GM18502 (cell line): ENCODE measurements around the gene GPR137C.
"Not testable (repeated sequence)": the region's sequence is repeated elsewhere in the genome, so short reads cannot be mapped to it uniquely, and the experiment has no call there.

ENCODE experiments used
- ATAC-seq: cut with Tn5 transposase; IDR thresholded peaks from one replicate; pipeline ENCODE4 v1.9.1; 2021; ENCODE audit warnings: mild to moderate bottlenecking; ENCODE audit not compliant: unreplicated experiment, poor library complexity

Gene GPR137C

DNA sequence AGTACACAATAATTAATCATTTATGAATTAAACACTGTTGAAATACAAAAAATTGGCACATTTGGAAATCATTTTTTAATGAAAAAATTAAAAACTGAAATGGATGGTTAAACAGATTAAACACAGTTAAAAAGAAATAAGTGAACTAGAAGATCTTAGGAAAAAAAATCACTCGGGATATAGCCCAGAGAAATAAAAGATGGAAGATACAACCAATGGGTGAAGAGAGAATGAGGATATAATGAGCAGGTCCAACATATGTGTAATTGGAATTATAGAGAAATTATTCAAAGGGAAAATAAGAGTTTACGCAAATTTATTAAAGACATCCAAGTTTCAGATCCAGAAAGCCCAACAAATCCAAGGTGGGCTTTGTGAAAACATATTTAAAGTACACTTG lies 6.1 kb downstream of the GPR137C start:
- no peak for ATAC-seq

DNA sequence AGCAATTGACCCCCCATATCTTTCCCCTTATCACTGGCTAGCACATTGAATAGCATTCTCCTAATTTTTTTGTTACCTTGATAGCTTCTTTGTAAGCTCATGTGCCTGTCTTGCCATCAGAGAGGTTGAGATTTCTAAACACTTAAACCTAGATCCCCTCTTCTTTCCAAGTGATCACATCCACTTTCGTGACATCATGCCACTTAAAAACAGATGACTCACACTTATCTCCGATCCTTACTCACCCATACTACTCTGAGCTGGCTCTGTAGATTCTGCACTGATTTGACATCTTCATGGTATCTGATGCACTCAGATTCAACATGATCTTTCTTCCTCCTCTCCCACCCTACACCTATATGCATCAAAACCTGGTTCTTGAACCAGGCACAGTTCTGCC lies 10.5 kb downstream of the GPR137C start:
- no peak for ATAC-seq

DNA sequence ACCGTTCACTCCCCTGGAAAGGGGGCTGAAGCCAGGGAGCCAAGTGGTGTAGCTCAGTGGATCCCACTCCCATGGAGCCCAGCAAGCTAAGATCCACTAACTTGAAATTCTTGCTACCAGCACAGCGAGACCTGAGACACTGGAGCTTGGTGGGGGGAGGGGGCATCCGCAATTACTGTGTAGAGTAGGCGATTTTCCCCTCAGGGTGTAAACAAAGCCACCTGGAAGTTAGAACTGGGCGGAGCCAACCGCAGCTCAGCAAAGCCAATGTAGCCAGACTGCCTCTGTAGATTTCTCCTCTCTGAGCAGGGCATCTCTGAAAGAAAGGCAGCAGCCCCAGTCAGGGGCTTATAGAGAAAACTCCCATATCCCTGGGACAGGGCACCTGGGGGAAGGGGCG lies 15.8 kb downstream of the GPR137C start:
- ATAC-seq: not testable (repeated sequence)

DNA sequence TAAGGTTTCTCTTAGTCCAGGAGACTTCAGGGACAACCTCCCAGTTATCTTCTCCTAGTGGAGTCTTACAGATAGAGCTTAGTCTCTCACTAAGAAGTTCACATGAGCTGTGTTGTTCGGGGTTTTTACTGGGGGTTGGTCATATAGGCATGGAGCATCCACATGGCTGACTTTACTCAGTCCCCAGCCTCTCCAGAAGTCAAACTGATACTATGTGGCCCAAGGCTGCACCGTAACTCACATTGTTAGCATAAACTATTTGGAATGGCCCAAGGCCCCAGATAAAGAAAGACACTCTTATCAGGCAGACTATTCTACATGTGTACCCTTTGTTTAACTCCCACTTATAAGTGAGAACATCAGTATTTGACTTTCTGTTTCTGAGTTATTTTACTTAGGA lies 23.2 kb downstream of the GPR137C start:
- no peak for ATAC-seq

DNA sequence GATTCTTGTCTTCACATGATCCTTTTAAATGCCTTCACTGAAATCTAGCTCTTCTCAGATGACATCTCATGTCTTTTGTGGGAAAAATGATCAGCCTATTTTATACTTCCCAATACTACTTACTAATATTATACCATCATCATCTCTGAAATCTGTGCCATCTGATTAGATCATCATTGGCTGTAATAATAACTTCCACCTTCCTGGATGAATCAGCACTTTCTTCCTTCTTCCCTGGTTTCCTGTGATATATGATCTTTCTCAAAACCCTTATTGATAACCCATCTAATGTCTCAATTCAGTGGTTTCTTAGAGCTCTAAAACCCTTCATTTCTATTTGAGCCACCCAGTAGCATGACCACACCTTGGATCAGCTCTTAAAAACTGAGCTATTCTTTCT lies 30.9 kb downstream of the GPR137C start:
- no peak for ATAC-seq

DNA sequence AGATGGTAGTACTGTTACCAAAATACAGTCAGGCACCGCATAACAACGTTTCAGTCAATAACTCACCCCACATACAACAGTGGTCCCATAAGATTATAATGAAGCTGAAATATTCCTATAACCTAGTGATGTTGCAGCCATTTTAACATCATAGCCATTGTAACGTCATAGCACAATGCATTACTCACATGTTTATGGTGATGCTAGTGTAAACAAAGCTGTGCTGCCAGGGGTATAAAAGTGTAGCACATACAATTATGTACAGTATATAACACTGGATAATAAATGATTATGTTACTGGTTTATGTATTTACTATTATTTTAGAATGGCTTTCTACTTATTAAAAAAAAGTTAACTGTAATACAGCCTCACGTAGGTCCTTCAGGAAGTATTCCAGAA lies 37.0 kb downstream of the GPR137C start:
- no peak for ATAC-seq

DNA sequence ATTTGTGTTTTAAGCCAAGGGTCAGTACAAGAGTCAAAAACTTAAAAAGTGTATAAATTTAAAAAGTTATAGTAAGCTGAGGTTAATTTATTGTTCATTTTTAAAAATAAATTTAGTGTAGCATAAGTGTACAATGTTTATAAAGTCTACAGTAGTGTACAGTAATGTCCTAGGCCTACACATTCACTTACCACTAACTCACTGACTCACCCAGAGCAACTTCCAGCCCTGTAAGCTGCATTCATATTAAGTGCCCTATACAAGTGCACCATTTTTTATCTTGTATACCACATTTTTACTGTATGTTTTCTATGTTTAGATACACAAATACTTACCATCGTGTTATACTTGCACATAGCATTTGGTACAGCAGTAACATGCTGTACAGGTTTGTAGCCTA lies 37.7 kb downstream of the GPR137C start:
- no peak for ATAC-seq

DNA sequence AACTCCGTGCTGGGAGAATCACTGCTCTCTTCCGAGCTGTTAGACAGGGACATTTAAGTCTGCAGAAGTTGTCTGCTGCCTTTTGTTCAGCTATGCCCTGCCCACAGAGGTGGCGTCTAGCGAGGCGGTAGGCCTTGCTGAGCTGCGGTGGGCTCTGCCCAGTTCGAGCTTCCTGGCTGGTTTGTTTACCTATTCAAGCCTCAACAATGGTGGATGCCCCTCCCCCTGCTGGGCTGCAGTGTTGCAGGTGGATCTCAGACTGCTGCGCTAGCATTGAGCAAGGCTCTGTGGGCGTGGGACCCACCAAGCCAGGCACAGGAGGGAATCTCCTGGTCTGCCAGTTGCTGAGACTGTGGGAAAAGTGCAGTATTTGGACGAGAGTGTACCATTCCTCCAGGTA lies 43.7 kb downstream of the GPR137C start:
- no peak for ATAC-seq

DNA sequence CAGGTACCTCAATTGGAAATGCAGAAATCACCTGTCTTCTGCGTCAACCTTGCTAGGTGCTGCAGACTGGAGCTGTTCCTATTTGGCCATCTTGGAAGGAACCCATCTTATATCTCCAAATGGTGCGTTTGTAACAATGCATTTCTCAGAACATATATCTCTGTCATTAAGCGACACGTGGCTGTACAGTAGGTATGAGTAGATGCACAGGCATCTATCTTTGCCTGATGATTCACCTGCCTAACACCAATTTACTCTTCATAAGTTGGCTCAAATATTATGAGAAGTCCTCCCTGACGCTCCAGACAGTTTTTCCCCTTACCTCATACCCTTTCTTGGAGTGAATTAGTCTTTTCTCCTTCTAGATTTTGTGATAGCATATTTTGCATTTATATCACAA lies 44.2 kb downstream of the GPR137C start:
- no peak for ATAC-seq

DNA sequence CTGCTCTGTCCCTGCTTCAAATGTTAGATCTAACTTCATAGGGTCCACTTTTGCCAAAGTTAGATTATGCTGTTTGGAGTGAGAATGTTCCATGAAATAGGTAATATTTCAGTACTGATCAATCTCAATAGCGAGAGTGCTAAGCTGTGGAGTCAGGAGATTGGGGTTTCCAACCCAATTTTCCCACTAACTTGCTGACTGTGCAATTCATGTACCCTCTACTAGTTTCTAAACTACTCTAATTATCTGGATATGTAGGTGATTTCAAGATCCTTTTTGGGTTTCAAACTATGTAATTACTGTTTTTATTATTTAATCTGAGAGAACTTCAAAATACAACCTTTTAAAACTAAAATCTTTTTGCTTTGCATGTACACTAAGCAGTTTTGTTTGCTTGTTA lies 45.9 kb downstream of the GPR137C start:
- no peak for ATAC-seq

DNA sequence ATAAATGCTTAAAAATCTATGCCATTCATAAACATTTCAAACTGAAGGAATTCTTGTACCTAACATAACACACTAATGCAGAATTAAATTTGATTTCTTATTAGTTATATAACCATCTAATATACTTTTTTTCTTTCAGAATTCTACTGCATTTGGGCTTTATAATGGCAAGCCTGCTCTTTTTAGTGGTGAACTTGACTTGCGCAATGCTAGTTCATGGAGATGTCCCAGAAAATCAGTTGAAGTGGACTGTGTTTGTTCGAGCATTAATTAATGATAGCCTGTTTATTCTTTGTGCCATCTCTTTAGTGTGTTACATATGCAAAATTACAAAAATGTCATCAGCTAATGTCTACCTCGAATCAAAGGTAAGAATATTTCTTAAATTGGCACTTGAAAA lies 47.3 kb downstream of the GPR137C start:
- no peak for ATAC-seq

DNA sequence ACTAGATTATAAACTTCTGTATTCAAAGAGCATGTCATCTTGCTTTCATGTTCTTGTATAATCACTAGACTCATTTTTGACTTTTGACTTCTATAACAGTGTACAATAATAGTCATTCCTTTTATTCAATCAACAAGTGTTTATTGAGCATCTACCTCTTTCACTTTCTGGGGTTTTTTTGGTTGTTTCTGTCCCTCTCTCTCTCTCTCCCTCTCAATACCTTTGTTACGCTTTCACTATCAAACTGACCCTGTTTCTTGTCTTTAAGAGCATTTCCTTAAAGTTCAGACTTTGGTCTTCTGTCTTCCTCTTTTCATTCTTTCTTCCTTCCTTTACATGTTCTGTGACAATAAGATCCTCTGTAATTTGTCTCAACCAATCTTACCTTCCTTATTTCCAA lies 49.5 kb downstream of the GPR137C start:
- no peak for ATAC-seq

DNA sequence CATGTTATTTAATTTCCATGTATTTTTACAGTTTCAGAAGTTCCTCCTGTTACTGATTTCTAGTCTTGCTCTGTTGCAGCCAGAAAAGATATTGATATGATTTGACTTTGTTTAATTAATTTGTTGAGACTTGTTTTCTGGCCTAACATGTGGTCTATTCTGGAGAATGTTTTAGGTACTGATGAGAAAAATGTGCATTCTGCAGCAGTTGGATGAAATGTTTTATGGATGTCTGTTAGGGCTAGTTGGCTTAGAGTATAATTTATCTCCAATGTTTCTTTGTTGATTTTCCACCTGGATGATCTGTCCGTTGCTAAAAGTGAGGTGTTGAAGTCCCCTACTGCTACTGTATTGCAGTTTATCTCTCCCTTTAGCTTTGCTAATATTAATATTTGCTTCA lies 54.4 kb downstream of the GPR137C start:
- no peak for ATAC-seq

DNA sequence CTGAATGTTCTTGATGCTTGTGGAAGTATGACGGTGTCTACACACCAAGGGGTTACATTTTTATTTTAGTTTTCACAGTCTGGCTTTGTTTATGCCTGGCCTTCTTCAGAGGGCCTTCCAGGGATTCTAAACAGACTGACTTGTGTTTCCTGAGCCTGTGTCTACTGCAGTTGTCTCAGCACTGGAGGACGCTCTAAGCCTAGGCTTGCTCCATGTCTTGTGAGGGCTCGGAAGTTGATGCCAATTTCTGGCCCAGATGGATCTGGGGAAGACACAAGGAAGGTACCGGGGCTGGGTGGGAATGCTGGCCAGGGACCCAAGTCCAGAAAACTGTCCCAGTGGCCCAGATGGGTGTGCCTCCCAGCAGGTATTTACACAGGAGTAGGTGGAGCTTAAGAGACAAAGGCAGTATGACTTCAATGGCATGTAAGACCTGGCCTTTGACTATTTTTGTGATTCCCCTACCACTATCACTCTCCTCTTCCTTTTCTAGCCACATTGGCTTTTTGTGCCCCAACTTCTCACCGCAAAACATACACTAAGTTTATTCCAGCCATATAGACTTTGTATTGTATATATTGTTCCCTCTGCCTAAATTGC lies 56.9 kb downstream of the GPR137C start:
- no peak for ATAC-seq

DNA sequence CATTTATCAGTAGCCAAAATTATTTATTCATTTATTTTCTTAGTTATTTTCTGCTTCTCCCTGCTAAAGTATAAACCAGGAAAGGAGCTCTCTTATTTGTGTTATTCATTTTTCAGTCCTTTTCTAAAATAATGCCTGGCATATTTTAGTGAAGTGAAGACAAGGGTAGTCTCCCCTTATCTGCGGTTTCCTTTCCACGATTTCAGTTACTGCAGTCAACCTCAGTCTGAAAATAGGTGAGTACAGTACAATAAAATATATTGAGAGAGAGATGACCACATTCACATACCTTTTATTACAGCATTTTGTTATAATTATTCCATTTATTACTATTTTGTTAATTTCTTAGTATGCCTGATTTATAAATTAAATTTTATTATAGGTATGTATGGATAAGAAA lies 57.6 kb downstream of the GPR137C start:
- ATAC-seq: no peak

DNA sequence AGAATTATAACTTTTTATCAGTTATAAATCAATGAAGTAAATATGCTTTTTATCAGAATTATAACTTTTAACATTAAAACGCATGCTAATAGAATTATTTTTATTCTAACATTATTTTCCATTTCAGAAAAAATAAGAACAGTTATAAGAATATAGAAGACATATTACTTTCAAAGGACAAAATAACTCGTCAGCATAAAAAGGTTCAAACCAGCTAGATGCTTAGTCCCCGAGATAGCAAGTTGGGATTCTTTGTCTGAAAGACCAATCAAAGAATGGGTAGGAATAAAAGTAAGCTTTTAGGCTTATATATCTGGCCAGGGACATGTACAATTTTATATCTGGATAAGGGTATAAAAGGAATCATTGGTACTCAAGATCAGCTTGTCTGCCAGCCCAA lies 66.0 kb downstream of the GPR137C start:
- no peak for ATAC-seq

DNA sequence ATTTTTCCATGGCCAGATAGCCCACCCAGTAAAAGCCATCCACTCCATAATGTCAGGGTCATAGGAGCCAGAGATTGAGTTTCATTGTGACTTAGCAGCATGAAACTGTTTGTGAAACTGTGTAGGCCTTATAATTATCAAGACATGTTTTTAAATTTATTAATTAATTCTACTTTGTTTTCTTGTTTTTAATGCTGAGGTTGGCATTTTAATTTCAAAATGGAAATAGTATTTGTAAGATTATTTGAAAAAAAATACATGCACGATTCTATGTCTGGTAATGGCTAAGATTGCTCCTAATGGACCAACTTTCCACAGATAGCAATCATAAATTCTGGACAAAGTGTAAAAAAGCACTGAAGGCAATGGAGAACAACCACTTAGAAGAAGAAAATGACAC lies 67.1 kb downstream of the GPR137C start:
- ATAC-seq: no peak

DNA sequence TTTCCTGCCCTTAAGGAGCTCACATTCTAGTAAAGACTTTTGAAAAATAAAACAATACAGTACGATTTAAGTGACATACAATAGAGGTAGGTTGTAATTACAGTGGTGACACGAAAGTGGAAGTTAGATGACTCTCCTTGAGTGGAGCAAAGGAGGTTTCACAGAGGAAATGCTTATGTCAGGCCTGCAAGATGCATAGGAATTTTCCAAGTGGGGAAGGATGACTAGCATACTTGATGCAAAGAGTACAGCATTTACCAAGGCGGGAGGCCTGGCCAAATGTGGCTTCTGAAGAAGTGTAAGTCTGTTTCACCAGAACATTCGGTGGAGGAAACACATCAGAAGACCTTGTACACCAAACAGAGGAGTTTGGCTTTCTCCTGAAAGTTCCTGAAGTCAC lies 87.5 kb downstream of the GPR137C start:
- no peak for ATAC-seq

DNA sequence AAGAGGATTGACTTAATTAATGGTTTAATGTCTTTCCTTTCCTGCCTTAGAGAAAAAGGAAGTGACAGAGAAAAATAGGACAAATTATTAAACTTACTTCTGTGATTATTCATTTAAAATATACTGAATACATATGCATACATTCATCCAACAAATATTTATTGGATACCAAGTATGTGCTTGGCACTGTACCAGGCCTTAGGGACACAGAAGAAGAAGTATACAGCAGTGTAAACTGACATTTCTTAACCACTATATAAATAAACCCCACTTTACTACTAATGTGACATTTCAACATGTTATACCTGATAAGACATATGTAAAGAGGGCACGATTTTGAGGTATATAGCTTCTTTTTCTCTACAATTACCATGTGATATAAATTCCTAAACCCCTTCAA lies 89.1 kb downstream of the GPR137C start:
- ATAC-seq: no peak

DNA sequence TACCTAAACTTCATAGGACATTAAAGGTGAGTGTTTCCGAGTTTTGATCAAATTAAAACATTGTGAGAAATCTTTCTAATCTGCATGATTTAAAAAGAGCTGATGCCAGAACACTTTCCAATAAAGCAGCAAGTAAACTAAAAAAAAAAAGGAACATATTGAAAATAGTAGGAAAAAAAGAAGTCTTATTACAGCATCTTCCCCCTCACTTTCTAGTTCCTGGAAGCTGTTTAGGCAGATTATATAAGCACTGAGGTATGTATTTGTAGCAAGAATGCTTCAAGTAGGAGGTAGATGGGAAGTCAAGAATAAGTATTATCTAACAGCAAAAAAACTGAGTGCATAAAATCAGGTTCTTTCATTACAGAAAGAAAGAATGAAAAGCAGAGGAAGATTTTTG lies 96.9 kb downstream of the GPR137C start:
- ATAC-seq: no peak

DNA sequence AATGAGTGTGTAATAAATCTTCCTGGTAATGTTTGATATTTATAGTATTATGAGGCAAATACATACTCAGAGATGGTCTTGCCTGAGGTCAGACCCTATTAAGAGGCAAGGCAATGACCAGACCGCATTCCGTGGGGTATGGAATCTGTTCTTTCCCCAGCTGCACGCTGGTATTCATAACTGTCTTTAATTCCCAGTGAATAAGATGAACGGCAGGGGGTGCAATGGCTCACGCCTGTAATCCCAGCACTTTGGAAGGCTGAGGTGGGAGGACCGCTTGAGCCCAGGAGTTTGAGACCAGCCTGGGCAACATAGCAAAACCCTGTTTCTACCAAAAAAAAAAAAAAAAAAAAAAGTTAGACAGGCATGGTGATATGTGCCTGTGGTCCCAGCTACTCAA lies 98.1 kb downstream of the GPR137C start:
- ATAC-seq: no peak

DNA sequence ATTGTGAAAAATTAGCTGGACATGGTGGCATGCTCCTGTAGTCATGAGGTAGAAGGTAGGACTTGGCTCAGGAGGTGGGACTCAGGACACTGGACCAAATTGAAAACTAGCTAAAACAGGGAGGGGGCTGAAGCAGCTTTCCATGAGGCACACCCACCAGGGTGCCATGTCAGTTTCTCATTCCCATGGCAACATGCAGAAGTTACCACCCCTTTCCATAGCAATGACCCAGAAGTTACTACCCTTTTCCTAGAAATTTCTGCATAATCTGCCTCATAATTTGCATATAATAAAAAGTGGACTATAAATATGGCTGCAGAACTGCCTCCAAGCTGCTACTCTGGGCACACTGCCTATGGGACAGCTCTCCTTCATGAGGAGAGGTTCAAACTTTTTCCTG lies 104.3 kb downstream of the GPR137C start:
- no peak for ATAC-seq

DNA sequence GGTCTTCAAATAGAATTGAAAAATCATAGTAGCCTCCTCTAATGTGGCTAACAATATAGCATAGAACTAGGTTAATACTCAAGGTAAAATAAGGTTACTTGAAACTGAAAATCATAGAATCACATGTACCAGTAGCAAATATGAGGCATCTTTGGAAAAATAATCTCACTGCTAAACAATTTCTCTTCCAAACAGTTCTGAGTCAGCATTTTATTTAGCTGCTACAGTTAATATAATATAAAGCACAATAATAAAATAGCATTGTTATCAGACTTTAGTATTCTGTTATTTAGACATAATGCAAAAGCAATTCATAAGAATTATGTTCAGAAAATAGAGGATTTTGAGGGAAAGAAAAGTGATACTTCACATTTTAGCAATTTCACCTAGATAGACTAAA lies 107.7 kb downstream of the GPR137C start:
- no peak for ATAC-seq
